K562 (cell line): ENCODE results near the gene LRRTM4.

Source experiments
- GTF2F1 ChIP-seq: IDR thresholded peaks from 2 replicates; pipeline ENCODE4 v1.6.1; 2011; ENCODE audit warnings: low read depth, low read length, improper control_type of control experiment
- IRF9 ChIP-seq: fragments of 450-650 bp; IDR thresholded peaks from 2 replicates; pipeline ENCODE4 v1.6.1; 2016; ENCODE audit warnings: missing biosample characterization, missing genetic modification characterization
- MXI1 ChIP-seq: IDR thresholded peaks from 2 replicates; pipeline ENCODE4 v1.6.1; 2011; ENCODE audit warnings: low read depth, mild to moderate bottlenecking, improper control_type of control experiment, low read length
- RAD21 ChIP-seq, 2 experiments: fragments of 250-450 bp in 1 of 2; fragments of 450-650 bp in 1 of 2; sonication (Bioruptor Pico) in 1 of 2; formaldehyde crosslinking in 1 of 2; IDR thresholded peaks in 1 of 2; conservative IDR thresholded peaks in 1 of 2; 2 replicates each; pipeline versions ENCODE4 v1.4.0 to v1.8.0; 2020 to 2022; ENCODE audit warnings: mild to moderate bottlenecking in 2 of 2, moderate library complexity in 1 of 2
- ZNF280B ChIP-seq: fragments of 250-450 bp; sonication (Bioruptor Pico); IDR thresholded peaks from 2 replicates; pipeline ENCODE4 v1.5.1; 2021; ENCODE audit warnings: mild to moderate bottlenecking

- TF ChIP-seq IRF9 (tag) (no peak), ZNF280B (no peak), MXI1 (no peak), RAD21 (CRISPR knock-in tag; conservative IDR thresholded peaks at IDR 0.05 in 1 of 2, IDR thresholded peaks at IDR 0.05 in 1 of 2) (no peak), GTF2F1 (no peak)
Observed at GRCh38 chr2:76713312-76713711, 808.9 kb downstream of the LRRTM4 start.
